Adrenal gland (tissue), 5 donors: ENCODE measurements around the gene C1orf56.

ENCODE experiments used
- POLR2A ChIP-seq, 2 donors: fragments of 450-650 bp; IDR thresholded peaks; one replicate each; pipeline ENCODE4 v1.6.1; 2017; ENCODE audit warnings: antibody characterized with exemption in 2 of 2, mild to moderate bottlenecking in 2 of 2, moderate library complexity in 1 of 2
- TF ChIP-seq, protein P1 (sequence below), 6 experiments: fragments of 450-650 bp in 4 of 6; fragments of 200-600 bp in 2 of 6; sonication (generic) in 1 of 6; IDR thresholded peaks; 1 replicate in 5 of 6; 2 replicates in 1 of 6; pipeline versions ENCODE4 v1.5.1 to v1.8.0; 2016 to 2021; ENCODE audit warnings: antibody characterized with exemption in 6 of 6, mild to moderate bottlenecking in 2 of 6, moderate library complexity in 1 of 6
- donor health status: DM: no; HTN: no; CAD: no.

DNA sequence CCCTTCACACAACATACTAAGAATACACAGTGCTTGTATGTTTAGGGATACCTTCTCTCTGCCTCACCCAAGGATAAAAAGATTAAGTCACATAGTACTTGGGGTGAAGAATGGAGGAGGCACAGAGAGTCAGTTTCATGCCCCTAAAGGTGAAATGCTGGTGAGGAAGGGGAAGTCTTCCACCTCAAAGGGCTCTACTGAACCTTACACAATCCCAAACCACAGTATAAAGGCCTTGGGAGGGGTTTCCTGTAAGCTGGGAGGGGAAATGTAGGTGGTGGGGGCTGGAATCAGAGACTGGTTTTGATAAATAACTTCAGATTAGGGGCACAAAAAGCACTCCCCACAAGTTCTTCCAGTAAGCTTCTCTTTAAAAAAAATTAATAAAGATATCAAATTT is 44.4 kb upstream of the C1orf56 start:
- TF ChIP-seq, protein P1, sequence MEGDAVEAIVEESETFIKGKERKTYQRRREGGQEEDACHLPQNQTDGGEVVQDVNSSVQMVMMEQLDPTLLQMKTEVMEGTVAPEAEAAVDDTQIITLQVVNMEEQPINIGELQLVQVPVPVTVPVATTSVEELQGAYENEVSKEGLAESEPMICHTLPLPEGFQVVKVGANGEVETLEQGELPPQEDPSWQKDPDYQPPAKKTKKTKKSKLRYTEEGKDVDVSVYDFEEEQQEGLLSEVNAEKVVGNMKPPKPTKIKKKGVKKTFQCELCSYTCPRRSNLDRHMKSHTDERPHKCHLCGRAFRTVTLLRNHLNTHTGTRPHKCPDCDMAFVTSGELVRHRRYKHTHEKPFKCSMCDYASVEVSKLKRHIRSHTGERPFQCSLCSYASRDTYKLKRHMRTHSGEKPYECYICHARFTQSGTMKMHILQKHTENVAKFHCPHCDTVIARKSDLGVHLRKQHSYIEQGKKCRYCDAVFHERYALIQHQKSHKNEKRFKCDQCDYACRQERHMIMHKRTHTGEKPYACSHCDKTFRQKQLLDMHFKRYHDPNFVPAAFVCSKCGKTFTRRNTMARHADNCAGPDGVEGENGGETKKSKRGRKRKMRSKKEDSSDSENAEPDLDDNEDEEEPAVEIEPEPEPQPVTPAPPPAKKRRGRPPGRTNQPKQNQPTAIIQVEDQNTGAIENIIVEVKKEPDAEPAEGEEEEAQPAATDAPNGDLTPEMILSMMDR (IDR thresholded peaks at IDR 0.05), result no peak
- TF ChIP-seq POLR2A (IDR thresholded peaks at IDR 0.05), result no peak
